UCSD-AML1 (cell line): Measurements from ENCODE around the gene CMSS1.

Experiments used
- DNase-seq: peaks from one replicate; lab custom pipeline; 2025; ENCODE audit not compliant: unreplicated experiment; lab: John Stamatoyannopoulos, UW

The CMSS1 gene

DNA sequence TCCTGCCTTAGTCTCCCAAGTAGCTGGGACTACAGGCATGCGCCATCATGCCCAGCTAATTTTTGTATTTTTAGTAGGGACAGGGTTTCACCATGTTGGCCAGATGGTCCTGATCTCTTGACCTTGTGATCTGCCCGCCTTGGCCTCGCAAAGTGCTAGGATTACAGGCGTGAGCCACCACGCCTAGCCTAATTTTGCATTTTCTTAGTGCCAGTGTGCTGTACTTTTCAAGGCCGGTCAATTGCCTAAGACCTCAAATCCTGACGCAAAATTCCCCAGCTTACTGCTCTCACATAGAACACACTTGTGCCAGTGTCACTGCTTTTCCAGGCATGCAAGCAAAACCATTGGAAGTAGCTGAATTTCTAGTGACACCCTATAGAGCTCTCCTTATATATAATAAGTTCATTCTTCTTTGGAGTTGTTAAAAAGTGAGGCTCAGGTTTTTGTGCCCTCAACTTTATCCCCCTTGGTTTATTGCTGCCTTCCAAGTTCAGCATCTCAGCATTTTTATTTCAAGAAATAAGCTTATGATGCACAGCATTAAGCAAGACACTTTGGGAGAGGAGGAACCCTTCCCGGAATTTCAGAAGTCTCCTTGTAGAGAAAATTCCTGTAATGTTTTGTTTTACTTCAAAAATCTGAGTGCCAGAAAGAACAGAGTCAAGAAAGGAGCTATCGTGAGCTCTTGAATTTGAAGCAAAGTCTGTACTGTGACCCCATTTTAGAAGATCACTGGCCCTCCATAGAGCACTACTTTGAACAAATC lies 203.4 kb downstream of the CMSS1 start:
- no peak for DNase-seq

DNA sequence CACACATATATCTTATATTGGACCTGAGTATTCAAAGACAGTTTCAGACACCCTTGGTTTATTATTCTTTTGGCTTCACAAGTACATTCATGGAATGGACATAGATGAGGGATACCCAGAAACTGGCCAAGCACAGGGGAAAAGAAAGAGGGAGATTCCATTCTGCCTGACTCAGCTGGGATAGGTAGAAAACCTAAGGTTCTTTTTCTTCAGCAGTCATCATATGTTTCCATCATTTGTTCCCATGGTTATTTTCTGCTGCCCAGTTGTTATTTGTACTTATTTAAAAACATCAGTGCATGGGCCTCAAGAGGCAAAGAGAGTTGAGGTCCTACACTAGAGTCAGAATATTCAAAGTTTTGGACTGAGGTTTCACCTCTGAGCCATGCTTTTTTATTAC lies 204.8 kb downstream of the CMSS1 start:
- DNase-seq: no peak

DNA sequence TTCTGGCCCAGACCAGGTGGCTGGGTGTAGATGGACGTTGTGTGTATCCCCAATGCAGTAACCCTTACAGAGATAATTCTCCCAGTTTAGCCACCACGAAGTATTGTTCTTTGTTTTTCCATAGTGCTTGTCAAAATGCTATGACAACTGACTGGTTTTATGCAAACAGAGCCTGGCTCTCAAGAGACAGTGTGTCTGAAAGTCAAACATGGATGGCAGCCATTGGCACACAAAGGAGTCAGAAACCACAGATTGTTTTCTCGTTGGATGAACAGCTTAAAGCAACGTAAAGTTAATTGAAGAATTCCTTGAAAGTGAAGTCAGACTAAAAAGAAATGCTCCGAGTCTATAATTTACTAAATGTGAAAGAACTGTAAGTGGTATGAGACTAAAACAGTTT lies 205.5 kb downstream of the CMSS1 start:
- DNase-seq: no peak

DNA sequence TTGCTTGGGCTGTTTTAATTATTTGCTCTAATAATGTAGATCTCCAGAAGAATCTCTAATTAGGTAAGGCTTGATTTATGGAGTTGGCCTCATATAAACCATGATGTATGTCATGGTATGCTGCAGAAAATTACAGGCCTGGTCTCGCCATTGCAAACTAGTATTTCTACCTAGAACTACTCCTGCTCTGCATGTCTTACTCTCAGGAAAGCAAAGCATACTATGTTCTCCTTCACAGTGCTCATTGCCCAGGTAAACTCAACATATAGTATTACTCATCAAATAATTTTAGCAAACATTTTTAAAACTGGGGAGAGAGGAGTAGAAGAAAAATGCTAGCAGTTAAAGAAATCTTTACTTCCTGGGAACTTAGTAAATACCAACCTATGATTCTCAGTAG lies 205.9 kb downstream of the CMSS1 start:
- DNase-seq: no peak

DNA sequence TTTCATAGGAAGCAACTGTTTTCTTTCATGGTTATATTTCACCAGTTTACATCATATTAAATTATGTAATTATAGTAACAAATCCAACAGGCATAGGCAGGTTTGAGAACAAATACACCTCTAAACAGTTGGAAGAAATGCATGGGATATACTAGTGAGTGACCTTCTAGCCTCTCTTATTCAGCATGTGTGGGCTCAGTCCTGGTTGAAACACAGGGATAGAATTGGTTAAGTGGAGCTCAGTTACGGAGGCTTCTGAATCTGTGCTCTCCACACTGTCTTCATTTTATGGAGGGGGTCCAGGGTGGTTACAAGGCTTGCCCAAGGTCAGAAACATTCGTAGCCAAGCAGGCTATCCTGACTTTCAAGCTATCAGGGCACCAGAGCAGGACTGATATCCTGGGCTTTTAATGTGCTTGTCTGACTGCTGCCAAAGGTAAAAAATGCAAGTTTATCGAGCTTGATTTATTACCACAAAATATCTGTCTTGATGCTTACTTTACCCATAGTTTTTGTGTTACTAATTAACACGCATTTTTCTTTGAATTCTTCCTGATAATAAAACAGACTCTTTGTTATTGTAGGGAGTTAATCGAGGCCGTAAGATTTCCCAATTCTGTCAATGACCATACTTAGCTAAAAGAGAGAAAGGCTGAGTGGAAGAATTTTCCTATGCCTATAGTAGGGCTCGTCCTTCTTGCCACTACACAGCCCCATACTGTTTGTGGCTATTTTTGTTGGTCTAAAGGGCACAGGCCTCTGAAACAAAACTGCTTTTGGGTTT lies 207.1 kb downstream of the CMSS1 start:
- DNase-seq: no peak

DNA sequence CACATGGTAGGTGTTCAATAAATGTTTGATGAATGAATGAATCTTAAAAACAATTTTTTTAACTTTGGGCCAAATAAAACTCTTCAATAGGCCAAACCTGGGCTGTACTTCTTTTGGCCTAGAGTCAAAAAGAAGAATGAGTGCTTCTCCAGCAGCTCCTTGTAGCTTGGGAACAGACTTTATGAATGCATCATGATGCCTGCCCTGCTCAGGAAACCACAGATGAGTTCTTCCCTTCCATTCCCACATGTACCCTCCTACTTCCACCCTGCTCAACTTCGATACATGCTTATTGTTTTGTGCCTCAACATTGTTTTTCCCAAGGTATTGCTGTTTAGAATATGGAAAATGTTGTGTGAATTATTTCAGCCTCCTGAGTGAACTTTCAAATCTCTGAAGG lies 209.7 kb downstream of the CMSS1 start:
- DNase-seq: no peak

DNA sequence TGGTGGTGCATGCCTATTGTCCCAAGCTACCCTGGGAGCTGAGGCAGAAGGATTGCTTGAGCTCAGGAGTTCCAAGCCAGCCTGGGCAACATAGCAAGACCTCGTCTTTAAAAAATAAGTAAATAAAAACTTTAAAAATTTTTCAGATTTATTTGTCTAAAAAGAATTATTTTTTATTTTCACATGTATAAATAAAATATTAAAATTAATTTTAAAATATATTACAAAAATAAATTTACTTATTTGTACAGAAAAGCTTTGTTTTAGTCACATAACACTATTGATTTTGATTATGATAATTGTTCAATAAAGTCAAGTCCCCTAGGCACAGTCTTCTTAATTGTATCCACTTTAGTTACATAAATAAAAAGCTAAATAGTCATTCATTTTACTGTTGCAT lies 211.4 kb downstream of the CMSS1 start:
- DNase-seq: no peak

DNA sequence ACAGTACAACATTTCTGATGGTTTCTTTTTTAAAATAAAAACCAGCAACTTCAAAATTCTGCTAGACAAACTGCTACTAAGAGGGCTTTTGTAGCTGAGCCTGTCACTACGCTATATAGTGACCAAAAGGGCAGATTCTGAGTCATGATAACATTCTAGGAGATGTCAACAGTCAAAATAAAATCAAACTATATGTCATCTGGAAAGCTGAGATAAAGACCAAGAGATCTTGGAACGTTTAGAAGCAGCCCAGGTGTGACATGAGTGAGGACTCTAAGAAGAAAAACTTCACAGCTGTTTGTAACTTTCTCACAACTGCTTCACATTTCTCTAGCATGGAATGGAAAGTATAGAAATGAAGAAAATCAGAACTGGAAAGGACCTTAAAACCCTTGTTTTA lies 212.0 kb downstream of the CMSS1 start:
- no peak for DNase-seq

DNA sequence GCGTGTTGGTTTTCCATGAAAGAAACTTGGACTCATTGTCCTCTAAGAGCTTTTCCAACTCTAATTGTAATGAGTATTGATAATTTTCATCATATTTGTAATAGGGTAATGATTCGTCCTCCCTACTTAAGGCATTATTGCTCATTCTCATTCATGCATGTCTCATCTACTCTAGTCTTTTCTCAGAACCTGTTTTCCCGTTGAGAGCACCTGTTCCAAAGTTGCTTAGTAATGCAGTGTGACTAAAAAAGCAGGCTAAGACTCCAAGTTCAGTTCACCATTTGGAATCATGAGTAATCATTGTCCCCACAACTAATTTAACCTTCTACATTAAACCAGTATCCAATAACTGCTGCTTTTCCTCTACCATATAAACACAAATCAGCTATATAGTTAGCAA lies 212.7 kb downstream of the CMSS1 start:
- DNase-seq: no peak

DNA sequence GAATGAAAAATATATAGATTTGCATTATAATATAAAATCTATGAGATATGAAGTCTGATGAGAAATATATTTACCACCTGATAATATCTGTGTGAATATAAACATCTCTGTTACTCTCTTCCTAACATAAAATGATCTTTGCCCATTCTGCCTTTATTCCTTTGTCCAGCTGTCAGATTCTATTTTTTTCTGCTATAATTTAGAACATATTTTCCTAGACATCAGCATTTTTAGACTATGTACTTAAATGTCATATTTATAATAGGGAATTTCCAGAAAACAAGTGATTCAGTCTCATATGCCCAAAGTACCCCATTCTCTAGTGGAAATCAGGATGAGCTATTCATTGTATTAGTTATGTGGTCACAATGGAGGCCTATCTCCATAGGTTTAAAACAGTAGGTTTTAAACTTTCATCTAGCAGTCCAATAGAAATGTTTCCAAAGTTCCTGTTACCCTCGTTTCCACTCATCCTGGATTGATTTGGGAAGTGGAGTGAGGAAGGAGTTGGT lies 213.3 kb downstream of the CMSS1 start:
- DNase-seq: no peak

DNA sequence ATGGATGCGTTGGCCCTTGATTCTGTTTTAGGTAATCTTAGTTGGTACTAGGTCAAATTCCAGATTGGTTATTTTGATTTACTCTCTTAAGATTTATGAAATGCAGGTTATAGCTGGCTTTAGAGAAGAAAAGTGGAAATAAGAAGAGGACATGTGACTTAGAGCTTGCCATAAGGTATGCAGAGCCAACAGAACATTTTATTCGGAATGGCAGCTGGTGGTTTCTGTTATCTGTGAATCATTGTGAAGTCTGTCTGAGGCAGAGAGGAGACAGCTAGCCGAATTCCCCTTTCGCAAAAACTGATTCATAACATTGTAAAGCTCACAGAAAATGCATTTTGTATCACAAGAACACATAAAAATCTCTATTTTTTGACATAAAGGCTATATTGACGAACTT lies 214.6 kb downstream of the CMSS1 start:
- DNase-seq: no peak

DNA sequence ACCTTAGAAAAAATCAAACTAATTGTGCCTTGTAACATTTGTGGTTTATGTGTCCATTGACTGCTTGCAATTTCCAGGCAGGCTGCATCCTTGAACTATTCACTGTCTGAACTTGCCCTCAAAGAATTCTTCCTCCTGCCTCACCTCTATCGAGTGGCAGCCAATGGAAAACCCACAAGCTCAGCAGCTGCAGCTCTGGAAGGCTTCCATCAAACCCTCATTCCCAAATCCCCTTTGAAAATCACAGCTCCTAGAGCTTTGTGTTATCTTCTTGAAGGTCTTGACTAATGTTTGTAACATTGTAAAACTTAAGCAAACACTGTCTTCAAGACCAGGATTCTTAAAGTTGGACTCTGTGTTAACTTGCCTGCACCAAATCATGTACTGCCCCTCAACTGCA lies 215.5 kb downstream of the CMSS1 start:
- DNase-seq: no peak

DNA sequence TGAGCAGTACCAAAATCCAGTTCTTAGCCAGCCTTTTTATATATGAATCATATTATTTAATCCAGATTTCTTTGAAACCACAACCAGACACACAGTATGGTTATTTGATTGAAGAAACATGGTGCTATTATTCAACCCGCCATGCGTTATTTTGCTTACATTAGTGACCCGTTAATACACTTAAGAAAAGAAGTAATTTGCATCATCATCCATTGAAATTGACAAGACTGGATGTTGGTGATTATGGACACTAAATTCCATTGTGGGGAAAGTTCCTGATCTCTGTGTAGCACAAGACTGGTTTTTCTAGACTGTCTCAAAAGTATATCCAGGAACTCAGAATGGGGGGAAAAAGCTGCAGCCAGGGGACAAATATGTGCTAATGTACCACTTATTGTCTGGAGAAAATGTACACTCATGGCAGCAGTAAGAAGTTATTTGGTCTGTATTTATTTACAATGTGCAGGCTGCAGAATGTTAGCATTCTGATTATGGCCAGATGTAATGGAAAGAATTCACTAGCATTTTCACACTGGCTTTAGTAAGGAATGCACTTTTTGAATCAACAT lies 216.3 kb downstream of the CMSS1 start:
- DNase-seq: no peak

DNA sequence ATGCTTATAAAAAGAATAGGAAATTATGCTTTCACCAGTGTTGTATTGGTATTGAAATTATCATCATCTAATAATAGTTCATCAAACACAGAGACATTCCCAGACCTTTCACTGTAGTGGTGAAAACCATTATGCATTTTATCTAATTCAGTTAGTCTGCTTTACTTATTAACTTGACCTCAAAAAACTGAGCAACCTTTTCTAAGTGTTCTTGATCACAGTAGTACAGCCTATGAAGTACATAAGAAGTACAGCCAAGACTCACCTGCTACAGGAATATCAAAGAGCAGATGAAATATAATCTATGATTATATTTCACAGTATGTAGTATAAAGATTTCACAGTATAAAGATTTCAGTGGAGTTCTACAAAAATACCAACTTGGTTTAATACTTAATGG lies 221.4 kb downstream of the CMSS1 start:
- DNase-seq: no peak

DNA sequence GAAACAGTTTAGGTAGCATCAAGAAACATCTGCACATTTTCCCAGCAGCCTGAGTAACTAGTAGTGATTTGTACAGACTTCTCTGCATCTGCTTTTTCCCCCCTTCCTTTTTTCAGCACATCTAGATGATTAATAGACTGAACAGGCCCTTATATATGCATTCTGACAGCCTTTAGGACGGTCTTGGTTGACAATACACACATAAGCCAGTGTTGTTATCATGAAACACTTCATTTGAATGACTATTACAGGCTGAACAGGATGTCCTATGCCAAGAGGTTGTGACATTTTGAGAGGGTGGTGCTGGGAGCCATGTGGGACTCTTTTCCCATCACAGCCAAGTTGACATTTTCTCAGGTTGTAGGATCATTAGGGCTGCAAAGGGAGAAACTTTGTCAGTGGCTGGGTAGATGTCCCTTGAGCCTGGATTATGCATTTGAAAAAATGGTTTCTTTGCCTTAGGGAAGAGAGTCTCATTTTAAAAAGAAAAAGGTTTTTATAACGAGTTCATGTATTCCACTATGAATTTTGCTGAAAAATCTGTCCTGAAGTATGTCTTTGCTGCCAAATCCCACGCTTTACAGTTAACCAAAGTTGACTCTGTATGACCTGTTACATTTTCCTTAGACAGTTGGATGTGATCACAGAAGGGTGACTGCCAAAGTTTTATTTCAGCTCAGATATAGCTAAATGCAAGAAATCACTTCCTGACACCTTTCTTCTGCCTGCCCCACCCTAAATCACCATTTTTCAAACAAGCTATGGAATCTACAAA lies 223.0 kb downstream of the CMSS1 start:
- DNase-seq: no peak

DNA sequence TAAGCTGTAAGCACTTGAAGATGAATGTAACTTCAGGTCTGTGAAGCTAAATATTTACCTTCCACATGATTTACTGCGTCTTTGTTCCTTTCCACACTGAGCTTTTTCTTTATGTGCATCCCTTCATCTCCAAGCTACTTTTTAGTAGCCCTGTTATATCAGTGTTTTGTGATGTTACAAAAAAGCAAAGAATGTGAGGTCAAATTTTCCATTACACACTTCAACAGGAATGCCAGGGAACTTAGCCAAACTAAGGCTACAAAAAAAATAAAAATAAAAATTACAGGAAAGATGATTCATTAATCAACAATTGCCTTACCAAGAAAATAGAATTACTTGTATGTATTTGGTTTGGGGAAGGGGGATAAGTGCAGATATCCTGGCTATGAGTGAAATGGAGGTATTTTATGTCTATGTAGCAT lies 223.7 kb downstream of the CMSS1 start:
- DNase-seq: no peak

DNA sequence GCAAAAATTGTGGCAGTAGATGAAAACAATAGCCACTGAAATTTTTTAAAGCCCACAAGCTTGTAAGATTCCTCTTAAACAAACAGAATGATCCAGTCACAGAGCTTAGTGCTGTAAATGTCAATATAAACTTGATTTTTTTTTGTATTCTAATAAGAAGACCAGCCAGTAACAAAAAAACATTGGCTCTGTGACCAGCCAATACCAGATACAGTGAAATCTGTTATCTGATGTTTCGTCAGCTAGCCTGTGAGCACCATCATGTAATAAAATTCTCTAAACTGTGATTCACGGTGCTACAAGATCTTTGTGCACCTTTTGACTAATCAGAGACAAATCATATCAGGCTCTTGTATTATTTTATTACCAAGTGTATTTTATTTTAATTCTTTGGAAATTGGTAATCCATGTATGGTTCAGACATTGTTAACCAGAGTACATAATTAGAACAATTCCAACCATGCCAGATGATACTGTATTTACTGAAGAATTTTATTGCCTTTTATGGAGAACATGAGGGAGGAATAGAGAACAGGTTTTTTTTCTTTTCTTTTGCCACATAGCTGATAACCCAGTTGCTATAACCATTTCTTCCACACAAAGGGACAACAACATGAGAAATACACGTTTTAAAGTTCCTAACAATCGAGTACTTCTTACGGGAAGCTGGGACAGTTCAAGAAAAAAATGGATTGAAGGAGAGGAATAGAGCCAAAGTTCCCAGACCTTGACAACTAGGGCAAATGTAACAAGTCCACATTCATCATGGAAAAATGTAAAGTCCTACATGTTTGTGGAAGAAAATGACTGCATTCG lies 224.7 kb downstream of the CMSS1 start:
- no peak for DNase-seq

DNA sequence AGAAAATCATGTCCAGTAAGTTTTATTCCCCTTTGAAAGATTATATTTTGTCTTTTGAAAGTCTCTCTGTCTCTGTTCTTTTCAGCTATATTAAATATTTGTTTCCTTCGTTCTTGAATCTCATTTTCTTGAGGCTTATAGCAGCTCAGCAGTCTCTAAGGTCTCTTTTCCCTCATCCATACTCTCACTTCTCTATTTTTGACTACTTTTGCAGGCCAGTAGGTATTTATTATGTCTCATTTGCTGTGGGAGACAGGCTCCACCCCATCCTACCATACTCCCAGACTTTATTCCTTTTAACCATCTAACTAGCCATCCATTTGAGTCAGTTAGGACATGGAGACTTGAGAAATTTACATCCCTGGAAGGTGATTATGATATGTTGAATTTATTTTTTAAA lies 225.6 kb downstream of the CMSS1 start:
- no peak for DNase-seq

DNA sequence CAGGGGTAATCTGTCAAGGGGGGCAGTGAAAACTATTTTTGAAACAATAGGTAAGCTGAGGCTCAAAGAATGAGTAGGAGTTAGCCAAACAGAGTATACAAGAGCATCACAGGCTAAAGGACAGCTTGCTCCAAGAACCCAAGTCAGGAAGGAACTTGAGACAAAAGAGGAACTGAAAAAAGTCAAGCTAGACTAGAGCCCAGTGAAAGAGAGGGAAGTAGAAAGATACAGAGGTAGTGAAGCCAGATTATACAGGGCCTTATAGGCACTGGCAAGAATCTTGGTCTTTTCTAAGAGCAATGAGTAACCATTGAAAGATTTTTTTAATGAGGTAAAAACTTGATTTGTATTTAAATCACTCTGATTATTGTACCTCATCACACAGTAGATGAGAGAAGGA lies 226.7 kb downstream of the CMSS1 start:
- DNase-seq: no peak

DNA sequence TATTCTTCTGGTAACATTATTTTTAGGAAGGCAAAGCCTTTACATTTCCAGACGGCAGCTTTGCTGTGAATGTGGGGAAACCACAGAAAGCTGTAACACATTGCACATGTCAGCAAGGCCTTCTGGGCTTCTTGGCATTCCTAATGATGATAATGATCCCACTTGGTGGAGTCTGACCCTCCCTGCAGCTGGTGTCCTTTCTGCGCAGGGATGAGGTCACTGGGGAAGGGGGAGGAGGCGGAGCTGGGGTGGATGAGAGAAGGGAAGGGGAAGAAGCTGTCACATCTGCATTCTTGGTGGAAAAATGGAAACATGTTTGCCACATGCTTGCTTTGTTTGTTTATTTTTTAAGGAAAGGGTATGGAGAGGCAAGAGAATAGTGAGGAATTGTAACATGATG lies 228.0 kb downstream of the CMSS1 start:
- no peak for DNase-seq
